Stimulated activated CD8-positive, alpha-beta memory T cell treated with anti-CD3 and anti-CD28 coated beads, Interleukin-15, amount 100 ng/mL, for 48 hours (primary cell): ENCODE data around the gene DDX51.
"Not testable (repeated sequence)": the region's sequence is repeated elsewhere in the genome, so short reads cannot be mapped to it uniquely, and the experiment has no call there.

Experiments
- DNase-seq, 2 donors: peaks; one replicate each; pipeline ENCODE4 v3.0.0-alpha.2; 2020; ENCODE audit warnings: low read depth in 2 of 2

The DDX51 gene

GRCh38 chr12:132140918-132141841, 2.9 kb downstream of the DDX51 start:
- no peak for DNase-seq

- DNase-seq = no peak
Observed at GRCh38 chr12:132140501-132140900, 3.6 kb downstream of the DDX51 start.

DNA sequence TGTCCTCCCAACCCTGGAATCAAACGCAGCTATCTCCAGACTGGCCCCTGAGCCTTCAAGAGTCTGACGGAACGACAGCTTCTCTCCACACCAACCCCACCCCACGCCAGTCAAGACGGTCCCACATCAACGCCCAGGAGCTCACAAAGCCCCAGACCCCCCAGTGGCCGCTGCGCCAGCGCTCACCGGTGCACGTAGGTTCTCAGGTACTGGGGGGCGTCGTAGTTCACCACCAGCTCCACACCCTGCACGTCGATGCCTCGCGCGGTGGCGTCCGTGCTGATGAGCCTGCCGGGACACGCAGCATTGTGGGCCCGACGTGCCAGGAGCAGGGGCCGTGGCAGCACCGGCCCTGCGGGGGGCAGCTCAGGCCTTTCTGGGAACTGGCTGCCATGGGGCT, 4.2 kb downstream of the DDX51 start:
- no peak for DNase-seq

DNA sequence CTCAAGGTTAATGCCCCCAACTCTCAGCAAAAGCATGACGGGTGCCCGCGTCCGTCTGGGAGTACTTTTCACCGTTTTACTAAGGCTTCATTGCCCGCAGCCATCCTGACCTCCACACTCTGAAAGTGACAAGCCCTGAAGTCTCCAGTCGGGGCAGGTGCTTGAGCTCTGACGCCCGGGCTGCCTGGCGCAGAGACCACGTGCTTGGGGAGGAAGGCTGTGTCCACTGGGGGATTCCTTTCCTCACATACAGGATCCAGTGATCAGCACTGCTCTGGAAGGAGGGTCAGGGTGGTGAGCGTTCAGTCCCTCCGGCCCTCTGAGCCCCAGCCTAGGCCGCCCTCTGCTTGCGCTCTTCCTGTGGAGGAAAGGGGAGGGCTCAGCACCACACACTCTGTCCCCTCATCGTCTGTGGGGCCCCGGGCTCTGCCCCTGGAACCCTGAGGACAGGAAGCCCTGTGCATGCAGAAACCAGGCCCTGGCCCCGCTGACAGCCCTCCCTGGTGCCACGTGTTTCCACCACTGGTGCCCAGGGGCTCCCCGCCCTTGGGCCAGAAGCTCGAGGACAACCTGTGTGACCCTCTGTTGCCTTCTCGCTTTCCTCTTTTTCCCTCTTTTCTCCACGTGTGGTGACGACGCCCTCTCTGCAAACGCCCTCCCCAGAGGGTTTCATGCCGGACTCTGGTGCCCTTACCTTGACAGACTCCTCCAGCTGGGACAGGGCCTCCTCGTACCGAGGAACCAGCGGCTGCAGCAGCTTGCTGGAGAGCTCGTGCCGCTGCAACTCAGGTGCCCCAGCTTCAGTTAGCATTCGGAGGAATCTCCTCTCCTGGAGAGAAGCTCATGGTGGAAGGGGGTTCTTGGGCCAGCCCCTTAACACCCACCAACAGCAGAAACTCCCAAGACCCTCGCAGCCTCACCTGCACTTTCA, 4.9 kb downstream of the DDX51 start:
- no peak for DNase-seq

GRCh38 chr12:132137483-132138125, 6.5 kb downstream of the DDX51 start:
- no peak for DNase-seq

- DNase-seq = not testable (repeated sequence)
Observed at GRCh38 chr12:132136226-132136625, 7.9 kb downstream of the DDX51 start.

DNA sequence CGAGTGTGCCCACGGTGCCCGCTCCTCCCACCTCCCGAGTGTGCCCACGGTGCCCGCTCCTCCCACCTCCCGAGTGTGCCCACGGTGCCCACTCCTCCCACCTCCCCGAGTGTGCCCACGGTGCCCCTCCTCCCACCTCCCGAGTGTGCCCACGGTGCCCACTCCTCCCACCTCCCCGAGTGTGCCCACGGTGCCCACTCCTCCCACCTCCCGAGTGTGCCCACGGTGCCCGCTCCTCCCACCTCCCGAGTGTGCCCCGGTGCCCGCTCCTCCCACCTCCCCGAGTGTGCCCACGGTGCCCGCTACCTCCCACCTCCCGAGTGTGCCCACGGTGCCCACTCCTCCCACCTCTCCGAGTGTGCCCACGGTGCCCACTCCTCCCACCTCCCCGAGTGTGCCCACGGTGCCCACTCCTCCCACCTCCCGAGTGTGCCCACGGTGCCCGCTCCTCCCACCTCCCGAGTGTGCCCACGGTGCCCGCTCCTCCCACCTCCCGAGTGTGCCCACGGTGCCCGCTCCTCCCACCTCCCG, 9.4 kb downstream of the DDX51 start:
- not testable (repeated sequence) for DNase-seq

DNA sequence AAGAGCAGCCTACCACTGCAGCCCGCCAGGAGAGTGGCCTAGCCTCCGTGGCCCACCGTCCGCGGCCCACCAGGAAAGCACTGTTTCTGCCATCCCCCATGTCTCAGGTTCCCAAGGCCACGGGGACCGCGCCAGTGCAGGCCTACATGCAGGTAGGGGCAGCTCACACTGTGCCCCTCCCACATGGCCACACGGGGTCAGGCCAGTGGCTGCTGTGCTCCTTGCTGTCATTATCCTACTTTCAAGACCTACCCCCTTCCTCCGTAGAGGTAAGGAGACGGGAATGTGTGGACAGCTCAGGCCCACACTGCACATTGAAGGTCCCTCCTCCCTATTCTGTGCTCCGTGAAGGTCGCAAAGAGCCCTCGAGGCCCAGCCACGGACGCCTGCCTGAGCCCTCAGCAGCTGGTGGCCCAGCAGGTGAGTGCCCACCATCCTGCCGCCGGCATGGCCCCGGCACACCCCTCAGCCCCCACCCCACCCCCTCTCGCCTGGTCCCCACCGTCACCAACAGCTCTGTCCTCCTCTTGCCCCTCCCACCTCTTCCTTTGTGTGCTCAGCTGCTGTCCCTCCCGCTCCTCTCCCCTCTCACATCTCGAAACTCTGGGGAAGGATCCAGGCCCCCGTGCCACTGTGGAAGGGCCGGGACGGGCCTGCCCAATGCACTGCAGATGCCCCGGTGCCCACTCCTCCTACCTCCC, 10.0 kb downstream of the DDX51 start:
- DNase-seq = no peak

- no peak for DNase-seq
Observed at GRCh38 chr12:132132609-132133430, 11.3 kb downstream of the DDX51 start.

DNA sequence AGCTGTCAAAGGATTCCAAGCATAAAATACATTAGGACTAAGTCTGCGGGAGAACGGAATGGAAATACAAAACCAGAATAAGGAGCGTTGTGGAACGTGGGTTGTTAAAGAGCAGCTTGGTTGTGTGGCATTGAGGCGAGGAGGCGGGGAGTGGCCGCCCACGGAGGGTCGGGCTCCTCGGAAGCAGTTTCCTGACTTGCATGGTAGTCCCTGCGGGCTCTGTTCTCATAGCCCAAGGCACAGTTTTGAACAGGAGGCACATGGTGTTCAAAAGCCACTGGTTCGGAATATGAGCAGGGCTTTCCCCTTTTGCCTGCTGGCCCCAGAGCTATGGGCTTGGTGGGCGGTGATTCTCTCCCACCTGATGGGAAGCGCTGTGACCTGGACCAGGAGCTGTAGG, 12.2 kb downstream of the DDX51 start:
- DNase-seq = no peak

DNA sequence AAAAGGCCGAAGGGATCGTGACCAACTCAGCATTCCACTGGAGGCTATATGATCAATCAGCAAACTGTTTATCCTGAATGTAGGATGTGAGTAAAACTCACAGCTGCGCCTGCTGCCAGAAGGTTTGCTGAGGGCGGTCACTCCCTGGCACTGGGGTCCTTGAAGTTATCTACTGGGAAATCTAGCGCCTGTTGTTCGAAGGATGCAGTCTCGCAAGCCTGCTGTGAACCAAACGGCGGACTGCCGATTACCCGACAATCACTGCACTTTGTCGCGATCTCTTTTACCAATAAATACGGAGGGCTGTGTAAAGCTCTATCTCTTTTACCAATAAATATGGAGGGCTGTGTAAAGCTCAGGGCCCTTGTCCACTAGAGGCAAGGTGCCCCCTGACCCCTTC, 12.9 kb downstream of the DDX51 start:
- no peak for DNase-seq

- DNase-seq = no peak
Observed at GRCh38 chr12:132130690-132131089, 13.4 kb downstream of the DDX51 start.

DNA sequence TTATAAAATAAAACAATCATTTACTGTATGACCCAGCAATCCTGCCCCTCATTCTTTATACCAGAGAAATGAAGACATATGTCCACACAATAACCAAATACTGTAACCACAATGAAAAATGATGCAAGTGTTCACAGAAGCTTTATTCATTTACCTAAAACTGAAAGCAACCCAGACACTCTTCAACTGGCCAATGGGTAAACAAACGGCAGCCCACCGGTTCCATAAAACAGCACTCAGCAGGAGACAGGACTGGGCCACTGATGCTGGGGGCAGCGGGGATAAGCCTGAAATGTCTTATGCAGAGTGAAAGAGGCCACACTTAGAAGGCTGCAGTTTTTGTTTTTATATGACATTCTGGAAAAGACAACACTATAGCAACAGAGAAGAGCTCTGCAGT, 15.1 kb downstream of the DDX51 start:
- no peak for DNase-seq

DNA sequence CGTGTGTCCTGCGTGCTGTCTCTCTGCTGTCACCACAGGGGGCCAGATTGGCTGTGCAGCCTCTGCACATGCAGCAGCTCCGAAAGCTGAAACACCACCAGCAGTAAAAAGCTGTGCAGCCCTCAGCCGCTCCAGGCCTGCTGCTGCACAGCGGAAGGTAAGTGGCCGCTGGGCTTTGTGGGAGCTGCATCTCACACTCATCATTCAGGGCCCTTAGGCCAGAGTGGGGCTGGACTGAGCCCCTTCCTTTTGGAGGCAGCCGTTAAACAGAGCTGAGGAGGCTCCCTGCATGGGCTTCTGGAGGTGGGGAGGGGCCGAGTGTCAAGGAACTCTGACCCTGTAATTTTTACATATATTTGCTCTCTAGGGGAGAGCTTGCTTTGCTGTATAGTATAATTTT, 17.1 kb downstream of the DDX51 start:
- DNase-seq = no peak

GRCh38 chr12:132125736-132126135, 18.4 kb downstream of the DDX51 start:
- DNase-seq = no peak

- no peak for DNase-seq
Observed at GRCh38 chr12:132124766-132125425, 19.2 kb downstream of the DDX51 start.

DNA sequence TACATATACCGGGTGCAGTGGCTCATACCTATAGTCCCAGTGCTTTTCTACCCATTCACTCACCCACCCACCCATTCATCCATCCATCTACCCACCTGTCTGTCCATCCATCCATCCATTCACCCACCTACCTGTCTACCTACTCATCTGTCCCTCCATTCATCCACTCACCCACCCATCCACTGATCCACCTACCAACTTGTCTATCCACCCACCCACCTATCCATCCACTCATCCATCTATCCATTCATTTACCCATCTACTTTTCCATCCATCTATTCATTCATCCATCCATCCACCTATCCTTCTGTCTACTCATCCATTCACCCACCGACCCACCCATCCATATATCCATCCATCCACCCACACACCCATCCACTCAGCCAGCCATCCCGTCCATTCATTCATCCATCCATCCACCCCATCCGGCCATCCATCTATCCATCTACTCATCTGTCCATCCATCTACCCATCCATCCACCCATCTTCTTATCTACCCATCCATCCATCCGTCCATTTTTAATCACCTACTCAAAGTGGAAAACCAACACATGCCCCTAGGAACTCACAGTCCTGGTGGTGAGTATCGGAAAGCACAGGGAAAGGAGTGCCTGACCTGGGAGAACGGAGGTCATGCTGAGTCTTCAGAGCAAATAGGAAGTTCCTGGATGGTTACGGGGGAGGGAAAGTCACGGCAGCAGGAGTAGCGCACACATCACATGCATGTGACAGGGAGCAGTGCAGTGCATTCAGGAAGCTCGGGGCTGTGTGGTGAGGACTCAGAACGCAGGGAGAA, 20.0 kb downstream of the DDX51 start:
- DNase-seq = no peak

GRCh38 chr12:132121283-132121682, 22.8 kb downstream of the DDX51 start:
- DNase-seq = no peak

- no peak for DNase-seq
Observed at GRCh38 chr12:132118876-132119275, 25.2 kb downstream of the DDX51 start.
